ENCODE data around the gene IL20RB. TPM values are rescaled to one million over a fixed set of nuclear protein-coding genes. Genes with fewer than 3 reads are reported as not detected.

The IL20RB gene
- polyA plus RNA-seq, 12 donors = 0.70 to 1.3 (median 0.96) TPM; not detected in 2

- DNase-seq = no peak
Measured at GRCh38 chr3:137035631-137036030, 77.8 kb downstream of the IL20RB start.

- DNase-seq = no peak
Measured at GRCh38 chr3:137039570-137039969, 81.8 kb downstream of the IL20RB start.

GRCh38 chr3:137041251-137041650 lies 83.5 kb downstream of the IL20RB start:
- DNase-seq = no peak

GRCh38 chr3:137041686-137042085 lies 83.9 kb downstream of the IL20RB start:
- no peak for DNase-seq

- DNase-seq = no peak
Measured at GRCh38 chr3:137046747-137047146, 89.0 kb downstream of the IL20RB start.

GRCh38 chr3:137047240-137047639 lies 89.5 kb downstream of the IL20RB start:
- no peak for DNase-seq

GRCh38 chr3:137050281-137050680 lies 92.5 kb downstream of the IL20RB start:
- no peak for DNase-seq

GRCh38 chr3:137052298-137052697 lies 94.5 kb downstream of the IL20RB start:
- DNase-seq = no peak

Other genes with a start within 250 kb of the IL20RB start
- 10 to 100 TPM in 11 of 12 donors, not detected in 1; 28.7 to 42.8 (median 38.2) TPM for gene STAG1, start 205.6 kb upstream of the IL20RB start, polyA plus RNA-seq (ENCODE audit: insufficient read length in 12 of 12)
- 1 to 10 TPM in 10 of 12 donors, not detected in 2; 1.4 to 3.4 (median 2.3) TPM for gene SLC35G2, start 138.9 kb upstream of the IL20RB start, polyA plus RNA-seq (ENCODE audit: insufficient read length in 12 of 12)
- gene NCK1, start 95.8 kb upstream of the IL20RB start, polyA plus RNA-seq (ENCODE audit: insufficient read length in 12 of 12) = 10 to 100 TPM in 11 of 12 donors, not detected in 1; 21.4 to 52.5 (median 33.7) TPM